Omental fat pad (tissue), 4 donors: Measurements from ENCODE around the gene EPB41L4B. TPM values are rescaled to one million over a fixed set of nuclear protein-coding genes. Genes with fewer than 3 reads are reported as not detected.

Experiments used
- ATAC-seq: fragments of 150-250 bp; one replicate; pipeline ENCODE4 v1.9.1; 2016; ENCODE audit warnings: mild to moderate bottlenecking, moderate library complexity; ENCODE audit not compliant: low FRiP score
- DNase-seq: peaks from one replicate; pipeline ENCODE4 v3.0.0-alpha.2; 2019; ENCODE audit warnings: low spot score
- CTCF ChIP-seq, 3 donors: fragments of 450-650 bp; IDR thresholded peaks; one replicate each; pipeline ENCODE4 v1.5.1; 2016 to 2017; ENCODE audit warnings: antibody characterized with exemption in 3 of 3, mild to moderate bottlenecking in 3 of 3, moderate library complexity in 2 of 3
- total RNA-seq, 4 donors: library from RNA; depleted of rRNA; stranded (reverse); fragments of >200 nt; gene quantifications; one replicate each; pipeline ENCODE4 v1.1.0, GENCODE V29; 2016

The EPB41L4B gene
- total RNA-seq, 4 donors from 2014 or later, result 6.3 to 47.7 (median 33.6) TPM

- no peak for ATAC-seq
- TF ChIP-seq CTCF (IDR thresholded peaks at IDR 0.05), result no peak
- no peak for DNase-seq
Measured at GRCh38 chr9:109168170-109168569, 152.7 kb downstream of the EPB41L4B start.

DNA sequence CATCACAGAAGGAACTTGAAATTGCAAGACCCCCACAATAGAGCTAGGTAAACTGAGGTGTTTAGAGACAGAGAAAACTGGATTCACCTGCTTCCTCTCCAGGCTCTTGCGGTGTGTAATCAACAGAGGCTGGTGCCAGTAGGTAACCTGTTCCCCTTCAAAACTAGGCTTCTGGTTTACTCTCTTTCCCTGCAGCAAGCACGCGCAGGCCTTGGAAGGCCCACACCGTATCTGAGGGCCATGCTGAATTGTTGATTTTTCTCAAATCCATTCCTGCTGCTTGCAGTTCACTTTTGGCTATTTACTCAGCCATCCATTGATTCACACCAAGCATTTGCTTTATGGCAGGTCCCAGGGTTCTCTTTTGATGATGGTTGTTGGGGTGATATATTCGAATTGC lies 153.1 kb downstream of the EPB41L4B start:
- DNase-seq (no peak), ATAC-seq (no peak)
- TF ChIP-seq CTCF (IDR thresholded peaks at IDR 0.05), result no peak

DNA sequence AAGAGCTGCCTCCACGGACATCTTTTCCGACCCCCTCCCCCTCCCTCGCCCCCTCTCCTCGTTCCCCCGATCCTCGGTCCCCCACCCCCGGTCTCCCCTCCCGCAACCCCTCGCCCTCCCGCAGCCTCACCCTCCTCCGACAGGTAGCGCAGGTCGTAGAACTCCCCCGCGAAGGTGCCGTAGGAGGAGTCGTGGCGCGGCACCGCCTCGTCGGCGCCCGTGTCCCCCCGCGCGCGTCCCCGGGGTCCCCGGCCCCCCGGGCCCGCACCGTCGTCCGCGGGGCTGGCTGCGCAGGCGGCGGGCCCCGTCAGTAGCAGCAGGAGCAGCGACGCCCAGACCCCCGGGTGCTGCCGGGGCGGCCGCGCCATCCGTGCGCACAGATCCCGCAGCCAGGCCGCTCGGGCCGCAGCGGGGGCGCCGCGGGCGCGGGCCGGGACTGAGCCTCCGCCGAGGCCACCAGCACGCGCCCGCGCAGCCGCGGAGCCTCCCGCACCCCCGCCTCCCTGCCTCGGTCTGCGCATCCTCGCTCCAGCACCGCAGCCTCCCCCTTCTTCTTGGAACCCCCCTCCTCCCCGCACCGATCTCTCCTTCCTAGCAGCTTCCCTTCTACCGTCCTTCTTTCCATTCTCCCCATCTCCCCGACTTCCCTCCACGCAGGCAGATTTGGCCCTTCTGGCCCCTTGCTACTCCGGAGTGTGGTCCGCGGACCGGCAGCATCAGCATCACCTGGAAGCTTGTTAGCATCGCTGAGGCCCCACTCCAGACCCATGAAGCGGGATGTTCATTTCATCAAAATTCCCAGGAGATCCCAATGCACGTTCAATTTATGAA lies 153.9 kb downstream of the EPB41L4B start, which contains the start of gene FRRS1L:
Gene FRRS1L, minus strand, starts transcription at position 479 of the 831 bp plus-strand sequence. Its CDS starts 111 bp downstream, at position 368.
- TF ChIP-seq CTCF (IDR thresholded peaks at IDR 0.05), result no peak
- DNase-seq, result no peak
- no peak for ATAC-seq

GRCh38 chr9:109166171-109166770 lies 154.6 kb downstream of the EPB41L4B start:
- no peak for TF ChIP-seq CTCF (IDR thresholded peaks at IDR 0.05)

GRCh38 chr9:109164042-109164441 lies 156.8 kb downstream of the EPB41L4B start:
- no peak for TF ChIP-seq CTCF (IDR thresholded peaks at IDR 0.05)
- ATAC-seq (no peak), DNase-seq (no peak)

More at GRCh38 chr9:109166171-109166770, 154.6 kb downstream of the EPB41L4B start:
- ATAC-seq (no peak), DNase-seq (no peak)

DNA sequence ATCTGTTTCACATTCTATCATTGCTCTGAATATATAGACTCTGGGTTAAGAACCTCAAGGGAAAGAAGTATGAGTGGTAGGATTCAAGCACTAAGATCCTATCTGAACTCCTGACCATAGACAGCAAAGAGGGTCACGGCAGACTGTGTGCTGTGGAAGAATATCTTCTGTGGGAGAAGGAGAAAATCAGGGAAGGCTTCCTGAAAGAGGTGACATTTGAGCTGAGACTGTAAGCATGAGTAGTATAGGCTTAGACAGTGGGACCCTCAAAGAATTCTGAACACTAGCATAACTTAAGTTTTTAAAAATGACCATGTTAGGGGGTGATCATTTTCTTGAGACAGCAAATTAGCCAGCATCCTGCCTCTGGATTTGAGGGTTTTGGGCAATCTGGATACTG lies 157.7 kb downstream of the EPB41L4B start:
- no peak for DNase-seq
- ATAC-seq, result no peak
- no peak for TF ChIP-seq CTCF (IDR thresholded peaks at IDR 0.05)
